GM11168 (cell line): ENCODE results near the gene RBM38.
"Not testable (repeated sequence)": the region's sequence is repeated elsewhere in the genome, so short reads cannot be mapped to it uniquely, and the experiment has no call there.

Experiments used
- in situ Hi-C: fragments of 300-500 bp; cut with MboI; formaldehyde crosslinking; loops from one replicate; pipeline ENCODE4 v1.12.0; 2022; ENCODE audit warnings: low sequenced_read_pairs; ENCODE audit not compliant: unreplicated experiment

The RBM38 gene

GRCh38 chr20:57429580-57430200 is 38.5 kb downstream of the RBM38 start:
- in situ Hi-C loops = no loop called here

- in situ Hi-C loops = not testable (repeated sequence)
These were observed 39.0 kb downstream of the RBM38 start for GRCh38 chr20:57430201-57430596.

GRCh38 chr20:57431539-57431835 is 40.3 kb downstream of the RBM38 start:
- in situ Hi-C loops = no loop called here

- in situ Hi-C loops = no loop called here
These were observed 41.3 kb downstream of the RBM38 start for GRCh38 chr20:57432480-57432861.

GRCh38 chr20:57432862-57433491 is 41.8 kb downstream of the RBM38 start:
- in situ Hi-C loops = no loop called here

GRCh38 chr20:57433657-57434389 is 42.6 kb downstream of the RBM38 start:
- in situ Hi-C loops = no loop called here

GRCh38 chr20:57434390-57434700 is 43.1 kb downstream of the RBM38 start:
- in situ Hi-C loops = no loop called here

GRCh38 chr20:57435105-57435497 is 43.9 kb downstream of the RBM38 start:
- in situ Hi-C loops = no loop called here

- in situ Hi-C loops = no loop called here
These were observed 44.5 kb downstream of the RBM38 start for GRCh38 chr20:57435498-57436222.

- in situ Hi-C loops = no loop called here
These were observed 45.0 kb downstream of the RBM38 start for GRCh38 chr20:57436223-57436545.

GRCh38 chr20:57437267-57437666 is 46.1 kb downstream of the RBM38 start:
- in situ Hi-C loops = no loop called here

- in situ Hi-C loops = no loop called here
These were observed 46.6 kb downstream of the RBM38 start for GRCh38 chr20:57437672-57438330.

- in situ Hi-C loops = no loop called here
These were observed 47.4 kb downstream of the RBM38 start for GRCh38 chr20:57438552-57438951.

- in situ Hi-C loops = no loop called here
These were observed 48.2 kb downstream of the RBM38 start for GRCh38 chr20:57439432-57439831.

- in situ Hi-C loops = no loop called here
These were observed 48.8 kb downstream of the RBM38 start for GRCh38 chr20:57439993-57440392.

- in situ Hi-C loops = no loop called here
These were observed 49.7 kb downstream of the RBM38 start for GRCh38 chr20:57440678-57441509.

GRCh38 chr20:57441510-57442154 is 50.4 kb downstream of the RBM38 start:
- in situ Hi-C loops = no loop called here

GRCh38 chr20:57442158-57442887 is 51.1 kb downstream of the RBM38 start:
- in situ Hi-C loops = no loop called here

GRCh38 chr20:57442888-57443239 is 51.7 kb downstream of the RBM38 start:
- in situ Hi-C loops = no loop called here
